Erythroblast (primary cell): ENCODE measurements around the gene PUS7L.

Experiments
- GATA1 ChIP-seq: IDR thresholded peaks from 2 replicates; pipeline ENCODE4 v1.6.1; 2011; ENCODE audit warnings: low read depth, mild to moderate bottlenecking, control low read depth, low read length, moderate library complexity
- POLR2A ChIP-seq: IDR thresholded peaks from 2 replicates; pipeline ENCODE4 v1.6.1; 2011; ENCODE audit warnings: mild to moderate bottlenecking, low read length

- TF ChIP-seq GATA1 (no peak), POLR2A (no peak)
These were observed 5.2 kb upstream of the PUS7L start for GRCh38 chr12:43763769-43764168.
